Upper lobe of left lung (tissue), 6 donors: ENCODE results near the gene NOLC1. TPM values are rescaled to one million over a fixed set of nuclear protein-coding genes. Genes with fewer than 3 reads are reported as not detected.

Experiments used
- ATAC-seq, 2 donors: fragments of 200-7000 bp; cut with Tn5 transposase; one replicate each; pipeline ENCODE4 v1.9.1; 2022; ENCODE audit warnings: mild to moderate bottlenecking in 2 of 2, moderate library complexity in 2 of 2; ENCODE audit not compliant: low FRiP score in 2 of 2
- DNase-seq, 2 donors: peaks; one replicate each; pipeline ENCODE4 v3.0.0-alpha.2; 2019 to 2020
- H3K27ac ChIP-seq, 4 donors: fragments of 200-600 bp; sonication (generic); one replicate each; pipeline ENCODE4 v1.5.1; 2016 to 2019
- H3K27me3 ChIP-seq, 4 donors: fragments of 200-600 bp; sonication (generic); one replicate each; pipeline ENCODE4 v1.5.1; 2017 to 2019
- H3K36me3 ChIP-seq, 4 donors: fragments of 200-600 bp; sonication (generic); one replicate each; pipeline ENCODE4 v1.5.1; 2016 to 2019
- H3K4me1 ChIP-seq, 4 donors: fragments of 200-600 bp; sonication (generic); one replicate each; pipeline ENCODE4 v1.5.1; 2018 to 2019
- H3K4me3 ChIP-seq, 4 donors: fragments of 200-600 bp; sonication (generic); one replicate each; pipeline ENCODE4 v1.5.1; 2017 to 2019; ENCODE audit warnings: mild to moderate bottlenecking in 2 of 4, moderate library complexity in 1 of 4
- H3K9me3 ChIP-seq, 4 donors: fragments of 200-600 bp; sonication (generic); one replicate each; pipeline ENCODE4 v1.5.1; 2018 to 2019
- CTCF ChIP-seq, 6 experiments: fragments of 450-650 bp in 4 of 6; fragments of 200-600 bp in 2 of 6; sonication (generic) in 2 of 6; IDR thresholded peaks; one replicate each; pipeline ENCODE4 v1.5.1; 2016 to 2019; ENCODE audit warnings: antibody characterized with exemption in 6 of 6
- EP300 ChIP-seq, 4 donors: sonication (generic); formaldehyde crosslinking; IDR thresholded peaks; one replicate each; pipeline ENCODE4 v1.5.1; 2017; ENCODE audit warnings: antibody characterized with exemption in 4 of 4, control low read depth in 2 of 4
- POLR2A ChIP-seq, 4 donors: fragments of 450-650 bp; IDR thresholded peaks; one replicate each; pipeline ENCODE4 v1.5.1; 2016 to 2017; ENCODE audit warnings: antibody characterized with exemption in 4 of 4, mild to moderate bottlenecking in 2 of 4
- POLR2AphosphoS5 ChIP-seq, 2 donors: sonication (generic); formaldehyde crosslinking; IDR thresholded peaks; one replicate each; pipeline ENCODE4 v1.5.1; 2017; ENCODE audit warnings: antibody characterized with exemption in 2 of 2
- WGBS, 2 donors: methylation state at CpG; one replicate each; pipeline ENCODE4 v1.1.5; 2017 to 2018; 5-methylcytosine and 5-hydroxymethylcytosine counted together
- total RNA-seq, 6 donors: library from RNA; depleted of rRNA in 4 of 6; stranded (reverse); fragments of >200 nt in 4 of 6; gene quantifications; one replicate each; pipeline versions ENCODE4 v1.1.0 to v1.2.1, GENCODE V29; 2016 to 2021
- donor health status: DM: no; HTN: no; CAD: no; lungs with moderate emphysema.
- donor health status: DM: no; HTN: yes; CAD: no; lungs with severe emphysema.

The NOLC1 gene
- total RNA-seq, 6 donors from 2014 or later = 21.4 to 72.8 (median 44.3) TPM

GRCh38 chr10:102159051-102159597 is 6.9 kb downstream of the NOLC1 start:
- WGBS, 2 donors = 86 to 98% methylated on average over 5 of the region's 5 CpGs
- TF ChIP-seq POLR2A (IDR thresholded peaks at IDR 0.05) (no peak), EP300 (IDR thresholded peaks at IDR 0.05) (no peak), CTCF (IDR thresholded peaks at IDR 0.05) (no peak), POLR2AphosphoS5 (IDR thresholded peaks at IDR 0.05) (no peak)
- ATAC-seq = no peak
- Histone ChIP-seq H3K36me3 (peaks cover 51 to 93% (median 71%) of the 10 kb centered on the region in 4 donors), H3K9me3 (no peaks in the 10 kb centered on the region), H3K4me1 (peaks cover 0 to 5% (median 2%) of the 10 kb centered on the region in 4 donors), H3K4me3 (no peak overlapping the region), H3K27ac (no peak overlapping the region), H3K27me3 (no peaks in the 10 kb centered on the region)
- no peak for DNase-seq

GRCh38 chr10:102159831-102160230 is 7.6 kb downstream of the NOLC1 start:
- Histone ChIP-seq H3K27me3 (no peaks in the 10 kb centered on the region), H3K36me3 (peaks cover 51 to 94% (median 72%) of the 10 kb centered on the region in 4 donors), H3K4me1 (no peaks in the 10 kb centered on the region), H3K4me3 (no peak overlapping the region), H3K27ac (no peak overlapping the region), H3K9me3 (no peaks in the 10 kb centered on the region)
- DNase-seq (no peak), ATAC-seq (no peak)
- WGBS, 2 donors = 93 to 96% methylated on average over 4 of the region's 4 CpGs
- TF ChIP-seq CTCF (IDR thresholded peaks at IDR 0.05) (no peak), POLR2AphosphoS5 (IDR thresholded peaks at IDR 0.05) (no peak), POLR2A (IDR thresholded peaks at IDR 0.05) (no peak)

- no peaks in the 10 kb centered on the region for H3K27me3 ChIP-seq
- H3K27ac ChIP-seq = no peak overlapping the region
- no peak for ATAC-seq
- H3K4me1 ChIP-seq = no peaks in the 10 kb centered on the region
- H3K9me3 ChIP-seq = no peaks in the 10 kb centered on the region
- 76% methylated on average over 4 of the region's 4 CpGs for WGBS, 2 donors
- peaks cover 47 to 59% (median 56%) of the 10 kb centered on the region in 4 donors for H3K36me3 ChIP-seq
- no peak for DNase-seq
- no peak overlapping the region for H3K4me3 ChIP-seq
- TF ChIP-seq EP300 (IDR thresholded peaks at IDR 0.05) (no peak), CTCF (IDR thresholded peaks at IDR 0.05) (no peak), POLR2AphosphoS5 (IDR thresholded peaks at IDR 0.05) (no peak), POLR2A (IDR thresholded peaks at IDR 0.05) (no peak)
Observed at GRCh38 chr10:102163342-102163989, 11.3 kb downstream of the NOLC1 start.

- Histone ChIP-seq H3K9me3 (no peaks in the 10 kb centered on the region), H3K27me3 (no peaks in the 10 kb centered on the region), H3K4me1 (peaks cover 3 to 10% (median 6%) of the 10 kb centered on the region in 4 donors), H3K27ac (no peak overlapping the region), H3K4me3 (no peak overlapping the region), H3K36me3 (peaks cover 8 to 15% (median 12%) of the 10 kb centered on the region in 4 donors)
- DNase-seq = no peak
- ATAC-seq = no peak
- no peak for TF ChIP-seq EP300 (IDR thresholded peaks at IDR 0.05)
- no peak for TF ChIP-seq CTCF (IDR thresholded peaks at IDR 0.05)
- no peak for TF ChIP-seq POLR2AphosphoS5 (IDR thresholded peaks at IDR 0.05)
- TF ChIP-seq POLR2A (IDR thresholded peaks at IDR 0.05) = no peak
- WGBS, 2 donors = 57 to 74% methylated on average over 1 of the region's 1 CpG
Observed at GRCh38 chr10:102167861-102168260, 15.7 kb downstream of the NOLC1 start.

- ATAC-seq (no peak), DNase-seq (no peak)
- no peak overlapping the region for H3K27ac ChIP-seq
- H3K4me1 ChIP-seq = peaks cover 3 to 10% (median 6%) of the 10 kb centered on the region in 4 donors
- no peaks in the 10 kb centered on the region for H3K27me3 ChIP-seq
- no peak for TF ChIP-seq CTCF (IDR thresholded peaks at IDR 0.05)
- no peak for TF ChIP-seq POLR2AphosphoS5 (IDR thresholded peaks at IDR 0.05)
- WGBS, 2 donors = 60 to 82% methylated on average over 3 of the region's 3 CpGs
- no peaks in the 10 kb centered on the region for H3K9me3 ChIP-seq
- H3K4me3 ChIP-seq = no peak overlapping the region
- H3K36me3 ChIP-seq = no peaks in the 10 kb centered on the region
Observed at GRCh38 chr10:102170602-102171001, 18.4 kb downstream of the NOLC1 start.
